ENCODE data around the gene VCX3A.
"Not testable (repeated sequence)": the region's sequence is repeated elsewhere in the genome, so short reads cannot be mapped to it uniquely, and the experiment has no call there.

Gene VCX3A

DNA sequence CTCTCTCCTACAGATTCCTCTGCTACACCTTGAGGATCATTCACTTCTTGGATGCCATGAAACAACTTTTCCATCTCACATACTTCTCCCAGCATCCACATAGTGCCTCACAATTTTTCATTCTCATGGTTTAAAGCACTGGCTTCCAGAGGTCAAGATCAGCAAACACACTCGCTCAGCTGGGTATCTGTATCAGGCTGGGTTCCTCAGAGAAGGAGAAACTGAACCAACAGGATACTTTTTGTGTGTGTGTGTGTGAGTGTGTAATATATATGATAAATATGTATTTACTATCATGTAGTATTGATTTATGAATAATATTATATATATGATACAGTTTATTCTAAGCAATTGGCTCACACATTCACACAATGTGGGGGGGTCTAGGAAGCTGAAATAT lies at the start of gene VCX3A:
TSS of gene VCX3A (minus strand) at position 101 of the 400 bp plus-strand sequence. CDS start 621 bp downstream, outside the sequence.
- DNase-seq (ENCODE audit: low read depth in 2 of 2) = not testable (repeated sequence)

DNA sequence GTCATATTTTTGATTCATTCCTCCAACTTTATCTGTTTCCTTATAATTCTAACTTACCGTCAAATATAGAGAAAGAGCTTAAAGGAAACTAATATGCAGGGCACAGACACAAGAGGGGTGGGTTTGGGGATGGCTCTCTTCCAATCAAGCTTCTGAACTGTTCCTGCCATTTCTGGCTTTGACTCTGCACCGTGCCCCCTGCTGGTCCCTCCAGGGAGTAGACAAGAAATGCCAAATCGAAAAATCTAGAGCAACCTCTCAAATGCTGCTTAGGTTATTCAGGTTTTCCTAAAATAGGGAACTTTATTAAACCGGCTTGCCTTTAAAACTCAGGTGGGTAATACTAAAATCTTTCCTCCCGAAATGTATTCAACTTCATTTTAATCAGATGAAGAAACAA lies 39.8 kb upstream of the VCX3A start:
- DNase-seq (ENCODE audit: low read depth in 2 of 2) = no peak

DNA sequence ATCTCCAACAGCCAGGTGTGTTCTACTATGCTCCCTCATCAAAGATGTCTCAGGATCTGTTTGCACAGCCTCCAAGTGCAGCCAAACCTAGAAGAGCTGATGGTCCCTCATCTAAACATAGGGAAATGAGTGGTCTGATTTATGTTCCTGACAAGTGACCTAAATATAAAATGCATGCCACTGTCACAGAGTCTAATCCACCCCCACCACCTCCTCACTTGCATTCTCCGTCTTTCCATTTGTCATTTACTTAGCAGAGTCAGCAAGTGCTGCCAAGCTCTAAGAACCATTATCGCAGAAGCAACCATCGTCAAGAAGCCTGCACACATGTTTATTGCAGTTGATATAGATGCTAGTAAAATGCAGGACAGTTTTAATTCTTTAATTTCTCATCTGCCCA lies 33.1 kb upstream of the VCX3A start:
- no peak for DNase-seq (ENCODE audit: low read depth in 2 of 2)

DNA sequence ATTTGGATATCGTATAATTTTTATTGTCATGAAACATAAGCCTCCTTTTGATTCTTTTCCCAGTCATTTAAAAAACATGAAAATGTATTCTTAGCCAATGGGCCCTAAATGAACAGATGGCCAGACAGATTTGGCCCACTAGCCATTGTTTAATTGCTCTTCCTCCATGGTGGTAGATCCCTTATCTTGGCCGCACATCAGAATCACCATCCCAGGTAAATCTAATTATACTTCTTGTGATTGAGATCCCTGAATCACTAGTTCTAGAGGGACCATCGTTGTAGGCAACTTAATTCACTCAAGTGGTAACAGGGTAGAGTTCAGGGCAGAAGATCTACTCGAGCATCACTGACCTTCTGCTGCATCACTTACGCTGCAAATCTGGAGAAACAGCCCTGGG lies 24.1 kb upstream of the VCX3A start:
- DNase-seq (ENCODE audit: low read depth in 2 of 2) = no peak

DNA sequence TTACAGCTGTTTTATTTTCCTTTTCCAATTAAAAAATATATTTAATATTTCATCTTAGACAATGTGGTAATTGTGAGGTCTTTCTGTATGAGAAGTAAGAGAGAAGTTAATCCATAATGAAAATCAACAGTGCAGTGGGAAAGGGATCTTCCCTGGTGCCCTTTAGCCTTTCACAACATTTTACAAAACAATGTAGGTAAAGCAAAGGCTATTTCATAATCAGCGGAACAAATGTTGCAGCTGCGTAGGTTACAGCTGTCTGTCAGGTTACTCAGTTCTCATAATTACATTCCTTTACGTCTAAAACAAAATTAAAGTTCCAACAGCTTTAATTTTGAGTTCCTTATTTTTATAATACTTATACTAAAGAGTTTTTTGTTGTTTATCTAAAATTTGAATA lies 22.8 kb upstream of the VCX3A start:
- no peak for DNase-seq (ENCODE audit: low read depth in 2 of 2)

DNA sequence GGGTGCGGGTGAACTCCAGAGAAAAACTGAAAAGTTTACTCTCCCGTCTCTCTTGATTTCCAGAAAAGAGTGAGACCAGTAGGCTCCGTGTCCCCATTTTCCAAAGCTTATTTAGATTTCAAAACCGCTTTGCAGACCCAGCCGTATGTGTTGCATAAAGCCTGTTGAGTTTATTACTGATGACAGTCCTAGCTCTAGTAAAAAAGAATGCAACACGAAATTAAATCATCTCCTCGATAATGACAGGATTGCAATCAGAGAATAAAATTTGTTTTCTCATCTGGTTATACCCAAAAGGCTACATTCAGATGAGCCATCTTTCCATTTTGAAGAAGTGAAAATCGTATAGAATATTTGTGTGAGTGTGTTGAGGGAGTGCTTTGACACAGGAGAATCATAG lies 16.1 kb upstream of the VCX3A start:
- no peak for DNase-seq (ENCODE audit: low read depth in 2 of 2)

DNA sequence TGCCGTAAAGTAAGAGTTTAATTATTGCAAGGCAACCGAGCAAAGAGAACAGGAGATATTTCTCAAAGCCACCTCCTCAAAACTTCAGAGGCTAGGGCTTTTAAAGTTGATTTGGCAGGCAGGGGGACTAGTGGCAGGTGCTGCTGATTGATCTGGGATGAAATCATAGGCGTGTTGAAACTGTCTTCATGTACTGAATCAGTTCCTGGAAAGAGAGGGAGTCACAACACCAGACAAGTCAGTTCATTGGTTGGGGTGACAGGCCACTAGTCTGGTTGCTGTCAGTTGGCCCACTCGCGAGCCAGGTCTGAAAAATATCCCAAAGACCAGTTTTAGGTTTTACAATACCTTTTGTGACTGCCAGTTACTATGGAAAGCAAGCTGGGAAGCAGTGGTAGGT lies 10.8 kb upstream of the VCX3A start:
- DNase-seq (ENCODE audit: low read depth in 2 of 2) = no peak

DNA sequence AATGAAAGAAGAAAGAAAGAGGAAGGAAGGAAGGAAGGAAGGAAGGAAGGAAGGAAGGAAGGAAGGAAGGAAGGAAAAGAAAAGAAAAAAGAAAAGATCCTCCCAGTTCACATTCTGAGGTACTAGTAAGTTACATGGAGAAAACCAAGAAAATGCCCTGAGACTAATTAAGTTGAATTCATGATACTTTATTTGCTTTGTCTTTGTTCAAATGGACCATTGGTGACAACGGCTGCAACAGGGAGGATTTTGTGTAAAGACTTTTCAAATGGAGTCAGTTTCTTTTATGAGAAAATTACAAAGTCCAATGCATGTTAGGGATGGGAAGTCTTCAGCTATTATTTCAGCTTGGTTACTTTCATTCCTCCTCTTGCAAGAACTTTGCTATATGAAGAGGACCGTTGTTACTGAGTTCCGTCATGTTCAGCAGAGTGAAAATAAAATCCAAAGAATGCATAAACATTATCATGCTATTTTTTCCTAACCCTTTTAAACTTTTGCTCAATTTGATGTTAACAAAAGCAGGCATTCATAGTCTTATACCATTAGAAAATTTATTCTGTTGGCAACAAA lies 8.3 kb downstream of the VCX3A start:
- no peak for DNase-seq (ENCODE audit: low read depth in 2 of 2)

DNA sequence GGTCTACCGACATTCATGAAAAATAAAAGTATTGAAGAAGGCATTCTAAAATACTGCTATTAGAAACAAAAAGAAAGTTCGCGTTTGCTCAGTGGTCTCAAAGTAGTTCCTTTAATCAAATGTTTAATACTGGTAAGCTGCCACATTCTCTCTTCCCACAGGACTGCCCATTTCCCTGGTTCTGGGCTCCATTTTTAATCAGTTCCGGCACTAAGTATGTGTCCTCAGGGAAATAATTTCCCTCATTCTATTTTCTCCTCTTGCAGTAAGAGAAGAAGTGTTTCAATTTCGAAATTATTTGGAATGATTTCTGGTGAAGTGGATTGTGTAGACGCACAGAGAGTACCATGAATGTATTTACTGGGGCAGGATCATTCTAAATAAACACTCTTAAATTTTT lies 17.5 kb downstream of the VCX3A start:
- no peak for DNase-seq (ENCODE audit: low read depth in 2 of 2)

DNA sequence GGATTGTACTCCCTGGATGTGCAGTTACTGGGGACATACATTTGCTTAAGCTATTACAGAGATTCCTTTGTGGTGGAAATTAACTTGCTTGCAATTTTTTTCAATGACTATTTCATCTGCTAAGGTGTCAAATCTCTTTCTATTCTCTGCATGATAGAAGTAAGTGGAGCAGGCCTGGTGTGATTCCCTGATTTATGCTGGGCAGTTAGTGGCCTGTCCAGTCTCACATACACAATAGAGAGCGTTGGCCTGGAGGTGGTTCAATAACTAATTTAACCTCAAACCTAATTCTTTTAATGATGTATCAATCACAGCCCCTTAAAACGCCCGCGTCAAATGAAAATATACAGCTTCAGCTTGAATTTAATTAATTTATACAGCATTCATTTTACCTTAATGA lies 28.5 kb downstream of the VCX3A start:
- DNase-seq (ENCODE audit: low read depth in 2 of 2) = no peak

DNA sequence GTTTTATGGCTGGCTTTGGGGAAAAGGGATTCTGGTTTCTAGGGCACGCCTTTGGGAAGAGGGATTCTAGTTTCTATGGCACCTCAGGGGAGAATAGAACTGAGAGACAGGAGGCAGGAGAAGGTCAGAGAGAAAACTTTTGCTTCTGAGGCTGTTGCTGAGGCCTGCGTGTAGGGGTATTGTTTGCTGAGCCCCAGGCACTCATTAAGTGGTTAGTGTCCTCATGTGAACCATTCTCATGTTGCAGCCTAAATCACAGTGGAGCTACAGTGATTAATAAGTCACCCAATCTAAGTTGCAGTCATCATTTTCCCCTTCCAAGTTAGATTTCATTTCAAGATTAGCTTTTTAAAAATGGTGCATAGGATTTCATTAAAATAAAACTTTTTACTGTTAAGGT lies 29.0 kb downstream of the VCX3A start:
- no peak for DNase-seq (ENCODE audit: low read depth in 2 of 2)

DNA sequence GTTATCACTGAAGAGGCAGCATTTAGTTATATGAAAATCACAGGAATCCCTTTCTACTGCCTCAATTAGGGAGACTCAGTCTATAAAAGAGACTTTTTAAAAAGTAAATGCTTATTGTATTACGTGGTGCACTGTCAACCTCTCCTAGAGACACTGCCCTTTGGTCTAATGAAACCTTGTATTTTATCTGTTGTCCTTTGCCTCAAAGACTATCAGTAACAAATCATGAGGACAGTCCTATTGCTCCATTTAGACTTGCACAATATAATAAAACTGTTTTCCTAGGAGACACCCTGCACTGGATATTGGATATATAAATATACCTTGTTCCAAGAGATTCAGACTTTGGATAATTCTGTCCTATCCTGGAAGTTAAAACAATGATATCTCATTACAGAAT lies 34.2 kb downstream of the VCX3A start:
- DNase-seq (ENCODE audit: low read depth in 2 of 2) = no peak

DNA sequence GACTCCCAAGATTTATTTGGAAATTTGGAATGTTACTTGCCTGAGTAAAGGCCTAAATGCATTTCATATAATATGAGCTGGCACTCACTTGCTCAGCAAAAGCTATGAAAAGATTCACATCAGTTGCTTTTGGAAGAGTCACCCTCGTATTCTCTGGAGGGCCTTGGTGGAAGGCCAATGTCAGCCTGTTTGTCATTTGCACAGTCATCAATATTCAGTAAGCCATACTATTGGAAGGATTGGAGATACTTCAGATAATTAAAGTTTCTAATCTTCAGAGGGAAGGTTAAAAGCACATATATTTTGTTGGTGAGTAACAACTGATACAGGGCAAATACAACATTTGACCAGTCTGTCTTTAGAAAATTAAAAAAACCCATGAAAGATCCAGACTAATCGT lies 36.6 kb downstream of the VCX3A start:
- no peak for DNase-seq (ENCODE audit: low read depth in 2 of 2)

Measured in stimulated activated CD4-positive, alpha-beta T cell treated with anti-CD3 and anti-CD28 coated beads, Interleukin-12 subunit alpha, Interleukin-12 subunit beta, amount 100 ng/mL, for 24 hours (primary cell).